PC-3 (cell line): ENCODE measurements around the gene MAP3K5.

Source experiments
- EZH2 ChIP-seq: fragments of 300-600 bp; sonication (generic); IDR thresholded peaks from one replicate; pipeline ENCODE4 v1.6.1; 2017; ENCODE audit warnings: antibody characterized with exemption, mild to moderate bottlenecking, low read length; ENCODE audit not compliant: unreplicated experiment
- TF ChIP-seq, protein P1 (sequence below): fragments of 300-600 bp; sonication (generic); conservative IDR thresholded peaks from 2 replicates; pipeline ENCODE4 v1.5.1; 2017; ENCODE audit warnings: antibody characterized with exemption, low read depth, mild to moderate bottlenecking, low read length

GRCh38 chr6:136582711-136583471 is 209.4 kb downstream of the MAP3K5 start:
- TF ChIP-seq, protein P1, sequence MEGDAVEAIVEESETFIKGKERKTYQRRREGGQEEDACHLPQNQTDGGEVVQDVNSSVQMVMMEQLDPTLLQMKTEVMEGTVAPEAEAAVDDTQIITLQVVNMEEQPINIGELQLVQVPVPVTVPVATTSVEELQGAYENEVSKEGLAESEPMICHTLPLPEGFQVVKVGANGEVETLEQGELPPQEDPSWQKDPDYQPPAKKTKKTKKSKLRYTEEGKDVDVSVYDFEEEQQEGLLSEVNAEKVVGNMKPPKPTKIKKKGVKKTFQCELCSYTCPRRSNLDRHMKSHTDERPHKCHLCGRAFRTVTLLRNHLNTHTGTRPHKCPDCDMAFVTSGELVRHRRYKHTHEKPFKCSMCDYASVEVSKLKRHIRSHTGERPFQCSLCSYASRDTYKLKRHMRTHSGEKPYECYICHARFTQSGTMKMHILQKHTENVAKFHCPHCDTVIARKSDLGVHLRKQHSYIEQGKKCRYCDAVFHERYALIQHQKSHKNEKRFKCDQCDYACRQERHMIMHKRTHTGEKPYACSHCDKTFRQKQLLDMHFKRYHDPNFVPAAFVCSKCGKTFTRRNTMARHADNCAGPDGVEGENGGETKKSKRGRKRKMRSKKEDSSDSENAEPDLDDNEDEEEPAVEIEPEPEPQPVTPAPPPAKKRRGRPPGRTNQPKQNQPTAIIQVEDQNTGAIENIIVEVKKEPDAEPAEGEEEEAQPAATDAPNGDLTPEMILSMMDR, result peak; percentile 70
- TF ChIP-seq EZH2, result no peak
